HCT116 (cell line): ENCODE results near the gene SCFD2. TPM values are rescaled to one million over a fixed set of nuclear protein-coding genes. Genes with fewer than 3 reads are reported as not detected.

Experiments used
- ATAC-seq: fragments of 200-7000 bp; cut with Tn5 transposase; 2 replicates; pipeline ENCODE4 v1.9.1; 2020; ENCODE audit warnings: mild to moderate bottlenecking, moderate library complexity
- BruUV-seq: library from RNA; stranded (reverse); fragments of 400-500 nt; replicated peaks from 2 replicates; lab custom pipeline; 2021; lab: Mats Ljungman, UMichigan
- CTCF ChIA-PET: fragments of 300-600 bp; sonication (Branson Sonifier 250); formaldehyde crosslinking; loops from one replicate; lab custom pipeline; 2021; ENCODE audit warnings: antibody characterized with exemption; lab: Charles Lee
- POLR2A ChIA-PET: fragments of 300-600, 350-600 bp; sonication (Branson Sonifier 250); formaldehyde crosslinking; loops from one replicate; lab custom pipeline; 2021; ENCODE audit warnings: antibody characterized with exemption; lab: Charles Lee
- RAD21 ChIA-PET, 2 experiments: fragments of 300-600 bp; sonication (Branson Sonifier 250); formaldehyde crosslinking; loops; one replicate each; lab custom pipeline; 2023; ENCODE audit warnings: low total read pairs in 2 of 2; ENCODE audit not compliant: uncharacterized antibody in 2 of 2, unreplicated experiment in 2 of 2, low non-redundant PET in 1 of 2; lab: Charles Lee
- DNase-seq: peaks from one replicate; pipeline ENCODE4 v3.0.0-alpha.2; 2010; ENCODE audit warnings: low read depth, low spot score
- H2AFZ ChIP-seq: fragments of 200-600 bp; shearing (Covaris generic), sonication (generic); 2 replicates; pipeline ENCODE4 v1.6.1; 2017; ENCODE audit warnings: low read depth, mixed run types, mixed read lengths, antibody characterized with exemption, low read length; ENCODE audit not compliant: poor library complexity, severe bottlenecking
- H3K27ac ChIP-seq: 2 replicates; pipeline ENCODE4 v1.5.1; 2012; ENCODE audit warnings: low read depth, low read length
- H3K27me3 ChIP-seq: fragments of 200-600 bp; sonication (generic); 2 replicates; pipeline ENCODE4 v1.6.1; 2016; ENCODE audit warnings: mixed run types, low read length, mixed read lengths; ENCODE audit not compliant: insufficient read depth
- H3K36me3 ChIP-seq, 2 experiments: fragments of 200-500 bp in 1 of 2; fragments of 200-600 bp in 1 of 2; sonication (Bioruptor generic) in 1 of 2; sonication (generic) in 1 of 2; 2 replicates each; pipeline versions ENCODE4 v1.5.1 to v1.6.1; 2014 to 2016; ENCODE audit warnings: low read length in 2 of 2, inconsistent platforms in 1 of 2, mixed read lengths in 1 of 2, mixed run types in 1 of 2; ENCODE audit not compliant: insufficient read depth in 2 of 2, control insufficient read depth in 1 of 2
- H3K4me1 ChIP-seq, 2 experiments: fragments of 200-600 bp in 1 of 2; sonication (generic) in 1 of 2; 2 replicates each; pipeline versions ENCODE4 v1.5.1 to v1.6.1; 2012 to 2017; ENCODE audit warnings: low read length in 2 of 2, inconsistent platforms in 1 of 2, mild to moderate bottlenecking in 1 of 2, mixed read lengths in 1 of 2, mixed run types in 1 of 2, moderate library complexity in 1 of 2; ENCODE audit not compliant: insufficient read depth in 2 of 2, control insufficient read depth in 1 of 2
- H3K4me2 ChIP-seq: fragments of 200-600 bp; sonication (generic); 2 replicates; pipeline ENCODE4 v1.6.1; 2017; ENCODE audit warnings: mixed run types, low read length, mixed read lengths
- H3K4me3 ChIP-seq, 2 experiments: fragments of 200-600 bp in 1 of 2; sonication (generic) in 1 of 2; replicated peaks in 1 of 2; 2 replicates each; pipeline ENCODE4 v1.5.1; 2011 to 2016; ENCODE audit warnings: low read length in 2 of 2, control low read depth in 1 of 2, low read depth in 1 of 2, mild to moderate bottlenecking in 1 of 2, mixed read lengths in 1 of 2, mixed run types in 1 of 2
- H3K79me2 ChIP-seq: fragments of 200-600 bp; sonication (generic); 2 replicates; pipeline ENCODE4 v1.6.1; 2017; ENCODE audit warnings: mild to moderate bottlenecking, mixed run types, low read length, moderate library complexity, mixed read lengths; ENCODE audit not compliant: insufficient read depth
- H3K9ac ChIP-seq: fragments of 200-600 bp; sonication (generic); 2 replicates; pipeline ENCODE4 v1.6.1; 2016; ENCODE audit warnings: low read length, mixed read lengths
- H3K9me2 ChIP-seq: fragments of 200-600 bp; sonication (generic), shearing (Covaris generic); 2 replicates; pipeline ENCODE4 v1.6.1; 2017; ENCODE audit warnings: mixed run types, mild to moderate bottlenecking, moderate library complexity; ENCODE audit not compliant: insufficient read depth
- H3K9me3 ChIP-seq, 2 experiments: fragments of 200-500 bp in 1 of 2; fragments of 200-600 bp in 1 of 2; sonication (Bioruptor generic) in 1 of 2; sonication (generic) in 1 of 2; 2 replicates each; pipeline ENCODE4 v1.6.1; 2014 to 2017; ENCODE audit warnings: low read length in 2 of 2, mixed read lengths in 2 of 2, inconsistent platforms in 1 of 2, low read depth in 1 of 2, mild to moderate bottlenecking in 1 of 2, mixed run types in 1 of 2, moderate library complexity in 1 of 2; ENCODE audit not compliant: control insufficient read depth in 1 of 2, insufficient read depth in 1 of 2
- H4K20me1 ChIP-seq: fragments of 200-600 bp; sonication (generic), shearing (Covaris generic); 2 replicates; pipeline ENCODE4 v1.6.1; 2017; ENCODE audit warnings: mixed run types, mild to moderate bottlenecking, moderate library complexity; ENCODE audit not compliant: insufficient read depth
- CBX3 ChIP-seq: IDR thresholded peaks from 2 replicates; pipeline ENCODE4 v1.6.1; 2012; ENCODE audit warnings: low read depth
- FOSL1 ChIP-seq: IDR thresholded peaks from 2 replicates; pipeline ENCODE4 v1.6.1; 2012; ENCODE audit warnings: low read depth
- JUND ChIP-seq: IDR thresholded peaks from 2 replicates; pipeline ENCODE4 v1.6.1; 2012
- SP1 ChIP-seq: IDR thresholded peaks from 2 replicates; pipeline ENCODE4 v1.6.1; 2012; ENCODE audit warnings: low read depth
- TCF7L2 ChIP-seq: IDR thresholded peaks from 2 replicates; pipeline ENCODE4 v1.7.0; 2011; ENCODE audit warnings: borderline replicate concordance, inconsistent platforms; ENCODE audit not compliant: insufficient read depth, insufficient read length; ENCODE audit errors: extremely low read depth
- ZFX ChIP-seq: fragments of 450-650 bp; IDR thresholded peaks from 2 replicates; pipeline ENCODE4 v1.6.1; 2017
- ZNF274 ChIP-seq: fragments of 200-500 bp; sonication (Bioruptor generic); IDR thresholded peaks from 2 replicates; pipeline ENCODE4 v1.6.1; 2014; ENCODE audit warnings: mild to moderate bottlenecking, low read depth, low read length, inconsistent platforms
- intact Hi-C: fragments of 100-400 bp; cut with micrococcal nuclease; formaldehyde crosslinking; loops from 2 replicates; pipeline ENCODE4 v1.10.0; 2022
- total RNA-seq: library from RNA; stranded (reverse); gene quantifications from one replicate; pipeline ENCODE4 v1.2.1, GENCODE V29; 2021; ENCODE audit not compliant: unreplicated experiment

The SCFD2 gene
- total RNA-seq, 1 experiment from 2014 or later, result 13.6 TPM

- Histone ChIP-seq H3K9me3 (no peaks in the 10 kb centered on the region), H3K79me2 (no peaks in the 10 kb centered on the region), H3K27me3 (no peaks in the 10 kb centered on the region), H3K36me3 (no peaks in the 10 kb centered on the region), H3K4me1 (peaks cover 18 to 38% of the 10 kb centered on the region in 2 experiments), H4K20me1 (no peaks in the 10 kb centered on the region), H3K9ac (no peak overlapping the region), H2AFZ (no peak overlapping the region), H3K4me3 (0 out of 4 replicates have a peak overlapping the region, but pooled peaks of 1 of the 2 experiments have one; percentile 2), H3K4me2 (peak overlapping the region; percentile 54), H3K9me2 (no peaks in the 10 kb centered on the region), H3K27ac (peak overlapping the region; percentile 67)
- ATAC-seq (no peak), DNase-seq (no peak)
- POLR2A ChIA-PET, result no interaction called here
- intact Hi-C loops, result no loop called here
- no TSS peak for BruUV-seq
- CTCF ChIA-PET, result no interaction called here
- RAD21 ChIA-PET, result no interaction called here
- no peak; the same call in 1 of the 2 replicates for TF ChIP-seq CBX3
- TF ChIP-seq ZNF274, result no peak
- TF ChIP-seq FOSL1, result no peak
- TF ChIP-seq SP1, result no peak
- TF ChIP-seq TCF7L2, result no peak
- TF ChIP-seq ZFX, result no peak
- no peak for TF ChIP-seq JUND
- TF ChIP-seq, all 23 proteins: peak for 0
These were observed 542.2 kb downstream of the SCFD2 start for GRCh38 chr4:52823702-52824092.

Other genes starting within 250 kb of the SCFD2 start
- gene FIP1L1, start 11.6 kb upstream of the SCFD2 start, total RNA-seq, result 63.6 TPM
- gene LNX1, start 225.4 kb upstream of the SCFD2 start, total RNA-seq, result 3.3 TPM